HG03045 (cell line): ENCODE results near the gene CYGB.

Source experiments
- ATAC-seq: cut with Tn5 transposase; IDR thresholded peaks from one replicate; pipeline ENCODE4 v1.9.1; 2021; ENCODE audit warnings: mild to moderate bottlenecking, moderate library complexity; ENCODE audit not compliant: unreplicated experiment

The CYGB gene

GRCh38 chr17:76550712-76551615 is 13.5 kb upstream of the CYGB start:
- no peak for ATAC-seq

GRCh38 chr17:76549539-76549938 is 12.0 kb upstream of the CYGB start:
- no peak for ATAC-seq

GRCh38 chr17:76549215-76549518 is 11.7 kb upstream of the CYGB start:
- ATAC-seq: no peak

- ATAC-seq: no peak
Measured at GRCh38 chr17:76548378-76549214, 11.1 kb upstream of the CYGB start.

GRCh38 chr17:76547642-76548202 is 10.2 kb upstream of the CYGB start:
- no peak for ATAC-seq

GRCh38 chr17:76547183-76547641 is 9.7 kb upstream of the CYGB start:
- no peak for ATAC-seq

GRCh38 chr17:76546556-76547182 is 9.2 kb upstream of the CYGB start:
- ATAC-seq: no peak

- no peak for ATAC-seq
Measured at GRCh38 chr17:76545918-76546555, 8.5 kb upstream of the CYGB start.

- no peak for ATAC-seq
Measured at GRCh38 chr17:76544546-76545365, 7.2 kb upstream of the CYGB start.

- ATAC-seq: no peak
Measured at GRCh38 chr17:76543826-76544545, 6.5 kb upstream of the CYGB start.

- no peak for ATAC-seq
Measured at GRCh38 chr17:76543482-76543825, 5.9 kb upstream of the CYGB start.

GRCh38 chr17:76542984-76543383 is 5.5 kb upstream of the CYGB start:
- ATAC-seq: no peak

GRCh38 chr17:76542566-76542971 is 5.1 kb upstream of the CYGB start:
- ATAC-seq: no peak

GRCh38 chr17:76541739-76542454 is 4.4 kb upstream of the CYGB start:
- ATAC-seq: no peak

- no peak for ATAC-seq
Measured at GRCh38 chr17:76540381-76541300, 3.1 kb upstream of the CYGB start.

- ATAC-seq: no peak
Measured at GRCh38 chr17:76539631-76540271, 2.2 kb upstream of the CYGB start, which contains the start of gene PRCD. TSS of gene PRCD (plus strand) at chr17:76540044. CDS start at chr17:76540142, 98 bp downstream.
